Right cardiac atrium (tissue), 5 donors: ENCODE results near the gene CRYBA2. TPM values are rescaled to one million over a fixed set of nuclear protein-coding genes. Genes with fewer than 3 reads are reported as not detected.

ENCODE experiments used
- ATAC-seq, 2 donors: fragments of 200-7000 bp; cut with Tn5 transposase; one replicate each; pipeline versions ENCODE4 v1.8.0 to v1.9.1; 2020; ENCODE audit warnings: moderate library complexity in 2 of 2, mild to moderate bottlenecking in 1 of 2
- DNase-seq, 3 donors: peaks; one replicate each; pipeline ENCODE4 v3.0.0-alpha.2; 2020
- H3K27ac ChIP-seq: one replicate; pipeline ENCODE4 v1.5.1; 2013; ENCODE audit warnings: mild to moderate bottlenecking, low read length, control low read depth, moderate library complexity
- H3K27me3 ChIP-seq: one replicate; pipeline ENCODE4 v1.6.1; 2013; ENCODE audit not compliant: control insufficient read depth, insufficient read depth
- H3K4me1 ChIP-seq: one replicate; pipeline ENCODE4 v1.6.1; 2013; ENCODE audit warnings: low read length; ENCODE audit not compliant: control insufficient read depth, insufficient read depth
- H3K4me3 ChIP-seq: one replicate; pipeline ENCODE4 v1.5.1; 2013; ENCODE audit warnings: low read length, control low read depth
- H3K9me3 ChIP-seq: one replicate; pipeline ENCODE4 v1.6.1; 2013; ENCODE audit warnings: low read length; ENCODE audit not compliant: control insufficient read depth
- WGBS: extraction: QIAGEN DNeasy Blood & Tissue Kit; methylation state at CpG from one replicate; pipeline ENCODE4 v1.1.7; 2013; 5-methylcytosine and 5-hydroxymethylcytosine counted together
- intact Hi-C, 4 donors: fragments of 100-400 bp; cut with DNase I; formaldehyde crosslinking; loops; one replicate each; pipeline versions ENCODE4 v1.11.0 to v1.14.0; 2022 to 2023
- polyA plus RNA-seq: library from polyadenylated mRNA; stranded (reverse); fragments of 200-250 nt; gene quantifications from one replicate; pipeline ENCODE4 v1.2.3, GENCODE V29; 2013
- total RNA-seq, 4 donors: library from RNA; stranded (reverse); fragmentation: NEBNext Ultra II Directional; extraction: Animal tissue kit (Norgen Biotek cat#: 25700); gene quantifications; one replicate each; pipeline ENCODE4 v1.2.1, GENCODE V29; 2021
- donor health status: healthy with polysubstance abuse.
- donor health status: DM: no; HTN: yes; CAD: no.
- donor health status: DM: no; HTN: no; CAD: no.
- donor health status: DM: no; HTN: yes; CAD: no; lungs with severe emphysema.
- donor health status: DM: yes; HTN: yes; CAD: no.

The CRYBA2 gene
- total and polyA plus RNA-seq, 5 donors = not detected

- Histone ChIP-seq H3K4me3 (no peak overlapping the region), H3K4me1 (peaks cover 2% of the 10 kb centered on the region), H3K27ac (no peak overlapping the region), H3K27me3 (no peaks in the 10 kb centered on the region), H3K9me3 (no peaks in the 10 kb centered on the region)
- 37% methylated on average over 4 of the region's 4 CpGs for WGBS
- DNase-seq (no peak), ATAC-seq (no peak)
- intact Hi-C loops = no loop called here
These were observed 3.7 kb upstream of the CRYBA2 start for GRCh38 chr2:218996937-218997336.

DNA sequence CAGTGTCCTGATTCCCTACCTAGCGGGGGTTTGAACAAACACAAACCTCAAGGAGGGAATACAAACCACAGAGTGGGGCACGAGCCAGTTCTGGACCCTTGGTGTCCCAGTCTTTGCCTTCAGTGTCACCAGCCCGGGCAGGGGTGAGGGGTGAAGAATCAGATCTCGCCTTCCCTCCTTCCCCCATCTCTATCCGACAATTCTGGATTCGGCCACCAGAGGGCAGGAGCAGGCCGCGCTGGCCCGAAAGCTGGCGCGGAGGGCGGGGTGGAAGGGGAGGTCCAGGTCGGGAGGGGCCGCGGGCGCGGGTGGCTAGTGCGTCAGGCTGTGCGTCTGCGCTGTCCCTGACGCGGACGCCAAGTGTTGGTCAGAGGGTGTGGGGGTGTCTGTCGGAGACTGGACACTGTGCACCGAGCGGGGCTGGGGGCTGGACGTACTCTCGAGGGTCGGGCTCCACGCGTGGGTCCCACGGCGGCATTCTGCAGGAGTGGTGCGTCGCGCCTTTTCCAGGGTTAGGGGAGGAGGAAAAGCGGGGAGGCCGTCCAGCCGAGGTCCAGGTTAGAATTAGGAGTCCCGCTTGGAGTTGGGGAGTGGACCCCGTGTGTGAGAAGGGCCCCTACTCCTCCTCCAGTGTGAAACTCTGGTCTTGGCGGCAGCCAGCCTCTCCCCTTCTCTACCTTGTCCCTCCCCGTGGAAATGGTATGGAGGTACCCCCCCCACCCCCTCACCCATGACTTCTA lies 2.9 kb upstream of the CRYBA2 start:
- peak overlapping the region; percentile 13 for H3K4me3 ChIP-seq
- ATAC-seq = peak; percentile 88 to 93
- H3K27ac ChIP-seq = no peak overlapping the region
- no peaks in the 10 kb centered on the region for H3K27me3 ChIP-seq
- H3K9me3 ChIP-seq = no peaks in the 10 kb centered on the region
- intact Hi-C loops = no loop called here
- no peaks in the 10 kb centered on the region for H3K4me1 ChIP-seq
- 4% methylated on average over 43 of the region's 43 CpGs for WGBS
- DNase-seq = peak; percentile 91 to 93 (median 93)

DNA sequence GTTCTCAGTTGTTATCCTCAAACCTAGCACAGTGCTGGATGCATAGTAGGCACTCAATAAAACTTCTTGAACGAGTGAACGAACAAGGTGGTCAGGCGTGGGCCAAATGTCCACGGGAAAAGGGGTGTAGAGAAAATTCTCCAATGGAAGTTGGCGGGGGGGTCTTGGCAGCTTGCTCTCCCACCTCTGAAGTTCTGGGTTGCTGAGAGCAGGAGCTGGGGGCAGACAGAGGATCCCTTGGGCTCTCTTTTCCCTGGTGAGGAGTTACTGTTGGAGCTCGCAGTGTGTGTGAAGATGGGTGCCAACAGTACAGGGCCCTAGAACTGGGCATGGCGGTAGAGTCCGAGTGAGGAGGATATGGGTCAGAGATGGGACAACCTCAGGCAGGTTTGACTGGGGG lies 2.3 kb upstream of the CRYBA2 start:
- Histone ChIP-seq H3K27ac (no peak overlapping the region), H3K4me1 (no peaks in the 10 kb centered on the region), H3K9me3 (no peaks in the 10 kb centered on the region), H3K4me3 (no peak overlapping the region), H3K27me3 (no peaks in the 10 kb centered on the region)
- DNase-seq = no peak
- intact Hi-C loops = no loop called here
- WGBS = 19% methylated on average over 8 of the region's 8 CpGs
- no peak for ATAC-seq

- no peaks in the 10 kb centered on the region for H3K27me3 ChIP-seq
- no peak overlapping the region for H3K27ac ChIP-seq
- WGBS = 2% methylated on average over 44 of the region's 44 CpGs
- no peaks in the 10 kb centered on the region for H3K9me3 ChIP-seq
- DNase-seq = no peak
- H3K4me3 ChIP-seq = peak overlapping the region; percentile 43
- intact Hi-C loops = no loop called here
- peak in 1 of 2 donors; percentile 10 for ATAC-seq
- no peaks in the 10 kb centered on the region for H3K4me1 ChIP-seq
These were observed 398 bp downstream of the CRYBA2 start for GRCh38 chr2:218992703-218993344.

- Histone ChIP-seq H3K27me3 (no peaks in the 10 kb centered on the region), H3K27ac (no peak overlapping the region), H3K4me1 (no peaks in the 10 kb centered on the region), H3K4me3 (no peak overlapping the region), H3K9me3 (no peaks in the 10 kb centered on the region)
- DNase-seq (no peak), ATAC-seq (no peak)
- intact Hi-C loops = no loop called here
- WGBS = 11% methylated on average over 7 of the region's 7 CpGs
These were observed 1.0 kb downstream of the CRYBA2 start for GRCh38 chr2:218992196-218992595.

- Histone ChIP-seq H3K9me3 (no peaks in the 10 kb centered on the region), H3K4me1 (no peaks in the 10 kb centered on the region), H3K4me3 (no peak overlapping the region), H3K27me3 (no peaks in the 10 kb centered on the region), H3K27ac (no peak overlapping the region)
- intact Hi-C loops = no loop called here
- WGBS = 5% methylated on average over 13 of the region's 13 CpGs
- ATAC-seq = no peak
- DNase-seq = no peak
These were observed 1.5 kb downstream of the CRYBA2 start for GRCh38 chr2:218991674-218992168.

- DNase-seq (no peak), ATAC-seq (no peak)
- no peak overlapping the region for H3K4me3 ChIP-seq
- H3K9me3 ChIP-seq = no peaks in the 10 kb centered on the region
- no peaks in the 10 kb centered on the region for H3K4me1 ChIP-seq
- no peak overlapping the region for H3K27ac ChIP-seq
- WGBS = 9% methylated on average over 6 of the region's 6 CpGs
- intact Hi-C loops = no loop called here
- no peaks in the 10 kb centered on the region for H3K27me3 ChIP-seq
These were observed 2.6 kb downstream of the CRYBA2 start for GRCh38 chr2:218990612-218991011.

DNA sequence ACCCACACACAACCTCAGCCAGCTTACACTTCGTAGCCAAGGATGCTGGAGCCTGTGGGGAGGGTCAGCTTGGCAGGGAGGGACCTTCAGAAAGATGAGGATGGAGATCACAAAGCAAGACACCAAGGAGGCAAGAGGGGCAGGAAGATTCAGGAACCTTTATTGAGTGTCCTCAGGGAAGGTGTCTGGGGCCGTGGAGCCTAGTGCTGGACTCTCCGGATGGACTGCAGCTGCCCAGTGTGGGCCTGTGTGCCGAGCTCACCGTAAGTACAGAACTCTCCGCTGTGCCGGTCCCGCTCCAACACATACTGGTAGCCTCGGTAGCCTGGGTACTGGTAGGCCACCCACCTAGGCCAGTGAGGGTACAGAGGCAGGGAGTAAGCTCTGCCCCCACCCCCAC lies 3.2 kb downstream of the CRYBA2 start:
- H3K4me3 ChIP-seq = no peak overlapping the region
- H3K4me1 ChIP-seq = no peaks in the 10 kb centered on the region
- DNase-seq = no peak
- no peak for ATAC-seq
- intact Hi-C loops = no loop called here
- no peaks in the 10 kb centered on the region for H3K27me3 ChIP-seq
- no peaks in the 10 kb centered on the region for H3K9me3 ChIP-seq
- WGBS = 12% methylated on average over 9 of the region's 9 CpGs
- no peak overlapping the region for H3K27ac ChIP-seq

DNA sequence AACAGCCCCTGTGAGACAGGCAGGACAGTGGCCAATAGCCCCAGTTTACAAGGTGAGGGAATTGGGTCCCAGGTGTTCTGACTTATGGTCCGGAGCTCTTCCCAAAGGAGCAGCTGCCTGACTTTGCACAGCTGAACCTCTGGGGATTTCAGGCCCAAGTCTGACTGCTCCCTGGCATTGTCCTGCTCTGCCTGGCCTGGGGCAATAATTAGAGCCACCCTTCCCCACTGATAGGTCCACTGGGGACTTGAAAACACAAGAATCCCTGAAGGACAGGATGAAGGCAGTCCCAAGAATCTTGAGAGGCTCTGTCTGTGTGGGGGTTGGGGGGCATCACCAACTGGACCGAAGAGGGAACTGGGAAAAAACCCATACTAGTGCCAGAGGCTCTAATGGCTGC lies 4.6 kb downstream of the CRYBA2 start:
- 47% methylated on average over 2 of the region's 2 CpGs for WGBS
- Histone ChIP-seq H3K4me3 (no peak overlapping the region), H3K9me3 (no peaks in the 10 kb centered on the region), H3K27ac (no peak overlapping the region), H3K4me1 (peaks cover 3% of the 10 kb centered on the region), H3K27me3 (no peaks in the 10 kb centered on the region)
- intact Hi-C loops = no loop called here
- no peak for ATAC-seq
- no peak for DNase-seq

DNA sequence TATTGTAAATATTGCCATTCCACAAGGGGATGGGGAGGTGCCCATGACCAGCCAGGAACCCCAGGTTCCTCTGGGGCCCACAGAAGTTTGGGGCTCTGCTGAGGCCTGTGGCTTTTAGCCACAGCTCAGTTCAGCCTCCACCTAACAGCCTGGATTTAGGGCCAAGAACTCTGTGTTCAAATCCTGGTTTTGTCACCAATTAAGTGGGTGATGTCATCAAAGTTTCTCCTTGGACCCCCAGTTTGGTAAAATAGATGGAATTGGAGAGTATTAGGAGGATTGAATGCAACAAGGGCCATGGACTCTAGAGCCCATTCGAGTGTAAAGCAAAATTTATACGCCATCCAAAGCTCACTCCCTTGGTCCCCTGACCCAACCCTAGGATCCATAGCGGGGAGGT lies 5.1 kb downstream of the CRYBA2 start:
- Histone ChIP-seq H3K9me3 (no peaks in the 10 kb centered on the region), H3K27ac (no peak overlapping the region), H3K4me1 (peaks cover 3% of the 10 kb centered on the region), H3K27me3 (no peaks in the 10 kb centered on the region), H3K4me3 (no peak overlapping the region)
- DNase-seq (no peak), ATAC-seq (no peak)
- WGBS = 34% methylated on average over 3 of the region's 3 CpGs
- intact Hi-C loops = no loop called here

DNA sequence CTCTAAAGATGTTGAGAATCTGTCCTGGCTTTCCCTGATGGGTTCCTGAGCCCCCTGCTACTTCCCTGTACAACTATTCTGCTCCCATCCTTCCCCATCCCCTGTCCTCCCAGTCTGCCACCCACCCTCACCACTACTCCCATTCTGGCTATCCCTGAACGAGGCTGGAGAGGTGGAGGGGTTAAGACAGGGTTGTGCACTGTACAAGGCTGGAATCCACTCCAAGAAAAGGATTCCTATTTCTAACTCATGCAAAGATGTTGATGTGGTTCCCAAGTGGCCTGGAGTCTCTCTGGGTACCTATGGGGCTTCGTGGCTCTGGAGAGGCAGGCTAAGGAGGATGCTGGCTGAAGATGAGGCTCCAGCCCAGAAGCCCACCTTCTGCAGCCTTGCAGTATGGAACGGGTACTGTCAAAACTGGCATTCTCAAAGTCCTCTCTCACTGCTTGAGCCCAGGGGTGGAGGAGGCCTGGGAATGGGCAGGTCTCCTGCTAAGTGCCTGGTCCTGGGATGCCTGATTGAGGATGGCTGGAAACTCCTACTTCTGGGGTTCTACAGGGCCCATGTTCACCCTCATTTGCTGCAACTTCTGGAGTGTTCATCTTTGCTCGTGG lies 7.0 kb downstream of the CRYBA2 start:
- no peak for DNase-seq
- Histone ChIP-seq H3K27me3 (no peaks in the 10 kb centered on the region), H3K4me3 (no peak overlapping the region), H3K4me1 (peaks cover 10% of the 10 kb centered on the region), H3K9me3 (no peaks in the 10 kb centered on the region), H3K27ac (no peak overlapping the region)
- WGBS = 51% methylated on average over 4 of the region's 4 CpGs
- ATAC-seq = no peak
- intact Hi-C loops = no loop called here
